ENCODE results near the gene SOX18. TPM values are rescaled to one million over a fixed set of nuclear protein-coding genes. Genes with fewer than 3 reads are reported as not detected.

SOX18 gene
- total and polyA plus RNA-seq, 7 donors: 0.69 to 11.9 (median 3.0) TPM

- TF ChIP-seq EP300 (IDR thresholded peaks at IDR 0.05) (no peak), POLR2AphosphoS5 (IDR thresholded peaks at IDR 0.05) (no peak), POLR2A (IDR thresholded peaks at IDR 0.05) (no peak)
- TF ChIP-seq, protein P1, sequence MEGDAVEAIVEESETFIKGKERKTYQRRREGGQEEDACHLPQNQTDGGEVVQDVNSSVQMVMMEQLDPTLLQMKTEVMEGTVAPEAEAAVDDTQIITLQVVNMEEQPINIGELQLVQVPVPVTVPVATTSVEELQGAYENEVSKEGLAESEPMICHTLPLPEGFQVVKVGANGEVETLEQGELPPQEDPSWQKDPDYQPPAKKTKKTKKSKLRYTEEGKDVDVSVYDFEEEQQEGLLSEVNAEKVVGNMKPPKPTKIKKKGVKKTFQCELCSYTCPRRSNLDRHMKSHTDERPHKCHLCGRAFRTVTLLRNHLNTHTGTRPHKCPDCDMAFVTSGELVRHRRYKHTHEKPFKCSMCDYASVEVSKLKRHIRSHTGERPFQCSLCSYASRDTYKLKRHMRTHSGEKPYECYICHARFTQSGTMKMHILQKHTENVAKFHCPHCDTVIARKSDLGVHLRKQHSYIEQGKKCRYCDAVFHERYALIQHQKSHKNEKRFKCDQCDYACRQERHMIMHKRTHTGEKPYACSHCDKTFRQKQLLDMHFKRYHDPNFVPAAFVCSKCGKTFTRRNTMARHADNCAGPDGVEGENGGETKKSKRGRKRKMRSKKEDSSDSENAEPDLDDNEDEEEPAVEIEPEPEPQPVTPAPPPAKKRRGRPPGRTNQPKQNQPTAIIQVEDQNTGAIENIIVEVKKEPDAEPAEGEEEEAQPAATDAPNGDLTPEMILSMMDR (IDR thresholded peaks at IDR 0.05): no peak
- no peaks in the 10 kb centered on the region for H3K9me3 ChIP-seq
- DNase-seq: no peak
- peaks cover 0 to 20% (median 17%) of the 10 kb centered on the region in 4 donors for H3K4me1 ChIP-seq
- H3K27me3 ChIP-seq: peaks cover 0 to 7% (median 0%) of the 10 kb centered on the region in 3 donors
- peak overlapping the region in 3 of 4 donors; percentile 63 to 85 (median 77) for H3K4me3 ChIP-seq
- intact Hi-C loops (cut with DNase I): no loop called here
- 36 to 39% methylated on average over 15 of the region's 15 CpGs for WGBS, 2 donors
- peak overlapping the region in 2 of 4 donors; percentile 15 to 73 for H3K27ac ChIP-seq
- H3K36me3 ChIP-seq: peaks cover 0 to 11% (median 6%) of the 10 kb centered on the region in 4 donors
Measured at GRCh38 chr20:64077876-64078551, 28.6 kb upstream of the SOX18 start.

GRCh38 chr20:64077541-64077875 is 28.1 kb upstream of the SOX18 start:
- no peak overlapping the region for H3K27ac ChIP-seq

DNA sequence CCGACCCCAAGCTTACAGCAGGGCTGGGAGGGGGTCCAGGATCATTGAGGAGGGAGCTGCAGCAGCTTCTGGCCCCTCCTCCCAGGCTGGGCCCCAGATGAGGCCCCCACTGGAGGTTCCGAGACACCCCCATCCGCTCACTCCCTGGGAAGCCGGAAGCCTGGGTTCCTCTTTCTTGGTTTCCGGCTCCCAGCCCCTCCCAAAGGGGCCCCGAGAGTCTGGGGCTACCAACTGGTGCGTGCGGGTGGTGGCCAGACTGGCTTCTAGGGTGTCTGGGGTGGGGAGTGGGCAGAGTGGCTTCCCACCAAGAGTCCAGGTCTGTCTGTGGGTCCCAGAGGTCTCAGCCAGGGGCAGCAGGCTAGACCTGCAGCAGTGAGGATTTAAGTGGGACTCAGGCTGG is 27.7 kb upstream of the SOX18 start:
- 49 to 75% methylated on average over 8 of the region's 8 CpGs for WGBS, 2 donors
- TF ChIP-seq EP300 (IDR thresholded peaks at IDR 0.05) (no peak), POLR2A (IDR thresholded peaks at IDR 0.05) (no peak), POLR2AphosphoS5 (IDR thresholded peaks at IDR 0.05) (no peak)
- TF ChIP-seq, protein P1 (IDR thresholded peaks at IDR 0.05): no peak
- peaks cover 0 to 16% (median 15%) of the 10 kb centered on the region in 4 donors for H3K4me1 ChIP-seq
- no peaks in the 10 kb centered on the region for H3K27me3 ChIP-seq
- no peak overlapping the region for H3K27ac ChIP-seq
- peak overlapping the region in 3 of 4 donors; percentile 2 to 85 (median 77) for H3K4me3 ChIP-seq
- DNase-seq: no peak
- H3K36me3 ChIP-seq: peaks cover 0 to 19% (median 6%) of the 10 kb centered on the region in 4 donors
- H3K9me3 ChIP-seq: no peaks in the 10 kb centered on the region
- intact Hi-C loops (cut with DNase I): no loop called here

More at GRCh38 chr20:64077541-64077875, 28.1 kb upstream of the SOX18 start:
- DNase-seq: no peak
- peaks cover 0 to 15% (median 6%) of the 10 kb centered on the region in 4 donors for H3K36me3 ChIP-seq
- peak overlapping the region in 3 of 4 donors; percentile 2 to 85 (median 77) for H3K4me3 ChIP-seq
- H3K4me1 ChIP-seq: peaks cover 0 to 16% (median 15%) of the 10 kb centered on the region in 4 donors
- no peaks in the 10 kb centered on the region for H3K9me3 ChIP-seq
- intact Hi-C loops (cut with DNase I): no loop called here
- WGBS, 2 donors: 45 to 59% methylated on average over 7 of the region's 7 CpGs
- no peak for TF ChIP-seq EP300 (IDR thresholded peaks at IDR 0.05)
- TF ChIP-seq POLR2AphosphoS5 (IDR thresholded peaks at IDR 0.05): no peak
- TF ChIP-seq, protein P1 (IDR thresholded peaks at IDR 0.05): no peak
- TF ChIP-seq POLR2A (IDR thresholded peaks at IDR 0.05): no peak
- H3K27me3 ChIP-seq: peaks cover 0 to 2% (median 0%) of the 10 kb centered on the region in 3 donors

- intact Hi-C loops (cut with DNase I): no loop called here
- peaks cover 0 to 16% (median 15%) of the 10 kb centered on the region in 4 donors for H3K4me1 ChIP-seq
- H3K27me3 ChIP-seq: no peaks in the 10 kb centered on the region
- no peaks in the 10 kb centered on the region for H3K9me3 ChIP-seq
- TF ChIP-seq EP300 (IDR thresholded peaks at IDR 0.05) (no peak), POLR2AphosphoS5 (IDR thresholded peaks at IDR 0.05) (no peak), POLR2A (IDR thresholded peaks at IDR 0.05) (no peak)
- TF ChIP-seq, protein P1 (IDR thresholded peaks at IDR 0.05): no peak
- peaks cover 0 to 26% (median 6%) of the 10 kb centered on the region in 4 donors for H3K36me3 ChIP-seq
- H3K27ac ChIP-seq: no peak overlapping the region
- 87 to 91% methylated on average over 22 of the region's 22 CpGs for WGBS, 2 donors
- no peak for DNase-seq
- peak overlapping the region in 2 of 4 donors; percentile 77 to 85 for H3K4me3 ChIP-seq
Measured at GRCh38 chr20:64076061-64076997, 26.9 kb upstream of the SOX18 start.

Data from sigmoid colon (tissue), 7 donors.